ENCODE measurements around the gene HNRNPLL.

DNA sequence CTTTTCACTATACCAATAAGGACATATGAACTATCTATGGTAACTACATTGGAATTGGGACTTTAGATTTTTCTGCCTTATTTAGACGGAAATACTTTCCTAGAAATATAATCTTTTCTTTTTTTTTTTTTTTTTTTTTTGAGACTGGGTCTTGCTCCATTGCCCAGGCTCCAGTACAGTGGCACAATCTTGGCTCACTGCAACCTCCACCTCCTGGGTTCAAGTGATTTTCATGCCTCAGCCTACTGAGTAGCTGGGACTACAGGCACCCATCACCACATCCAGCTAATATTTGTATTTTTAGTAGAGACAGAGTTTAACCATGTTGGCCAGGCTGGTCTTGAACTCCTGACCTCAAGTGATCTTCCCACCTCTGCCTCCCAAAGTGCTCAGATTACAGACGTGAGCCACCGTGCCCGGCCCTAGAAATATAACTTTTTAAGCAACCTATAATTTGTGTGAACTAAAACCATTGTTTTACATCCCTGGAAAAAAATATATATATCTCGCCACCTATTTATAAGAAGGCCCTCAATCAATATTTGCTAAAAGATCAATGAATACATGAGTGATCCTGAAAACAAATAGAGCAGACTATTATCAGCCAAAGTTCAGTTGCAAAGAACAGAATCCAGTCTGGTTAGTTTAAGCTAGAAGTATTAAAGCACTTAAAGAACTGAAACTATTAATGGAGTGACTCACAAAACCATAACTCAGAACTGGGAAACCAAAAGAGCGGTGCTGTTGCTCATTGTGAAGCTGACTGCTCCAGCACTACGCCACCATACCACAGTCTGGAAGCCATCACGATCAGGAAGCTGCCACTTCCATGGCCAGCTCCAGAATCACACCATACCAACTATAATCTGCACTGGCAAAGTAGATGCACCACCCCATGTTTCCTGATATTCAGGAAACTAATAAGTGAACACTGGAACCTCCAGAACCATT is 8.4 kb upstream of the HNRNPLL start:
- TF ChIP-seq, protein P1, sequence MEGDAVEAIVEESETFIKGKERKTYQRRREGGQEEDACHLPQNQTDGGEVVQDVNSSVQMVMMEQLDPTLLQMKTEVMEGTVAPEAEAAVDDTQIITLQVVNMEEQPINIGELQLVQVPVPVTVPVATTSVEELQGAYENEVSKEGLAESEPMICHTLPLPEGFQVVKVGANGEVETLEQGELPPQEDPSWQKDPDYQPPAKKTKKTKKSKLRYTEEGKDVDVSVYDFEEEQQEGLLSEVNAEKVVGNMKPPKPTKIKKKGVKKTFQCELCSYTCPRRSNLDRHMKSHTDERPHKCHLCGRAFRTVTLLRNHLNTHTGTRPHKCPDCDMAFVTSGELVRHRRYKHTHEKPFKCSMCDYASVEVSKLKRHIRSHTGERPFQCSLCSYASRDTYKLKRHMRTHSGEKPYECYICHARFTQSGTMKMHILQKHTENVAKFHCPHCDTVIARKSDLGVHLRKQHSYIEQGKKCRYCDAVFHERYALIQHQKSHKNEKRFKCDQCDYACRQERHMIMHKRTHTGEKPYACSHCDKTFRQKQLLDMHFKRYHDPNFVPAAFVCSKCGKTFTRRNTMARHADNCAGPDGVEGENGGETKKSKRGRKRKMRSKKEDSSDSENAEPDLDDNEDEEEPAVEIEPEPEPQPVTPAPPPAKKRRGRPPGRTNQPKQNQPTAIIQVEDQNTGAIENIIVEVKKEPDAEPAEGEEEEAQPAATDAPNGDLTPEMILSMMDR (conservative IDR thresholded peaks at IDR 0.05 in 1 of 2, IDR thresholded peaks at IDR 0.05 in 1 of 2; ENCODE audit: extremely low read depth in 1 of 2, insufficient read depth in 1 of 2, low read depth in 1 of 2, low read length in 2 of 2) = no peak
- no peak for TF ChIP-seq EZH2 (IDR thresholded peaks at IDR 0.05; ENCODE audit: borderline replicate concordance, low read length)
